ENCODE results near the gene SLC29A3. TPM values are rescaled to one million over a fixed set of nuclear protein-coding genes. Genes with fewer than 3 reads are reported as not detected.
A peak's percentile ranks its signal among the peaks of the same experiment; 100 is the strongest.

SLC29A3 gene
- total RNA-seq, 1 experiment from 2014 or later = 9.2 TPM

- no peak overlapping the region for H3T11ph ChIP-seq (ENCODE audit: low read length)
- no peak overlapping the region for H2BK20ac ChIP-seq (ENCODE audit: low read depth, low read length, poor library complexity, severe bottlenecking)
- H4K8ac ChIP-seq (replicated peaks; ENCODE audit: insufficient read length, low read depth, low read length) = no peak overlapping the region
- Mint-ChIP-seq H3K27ac (peak overlapping the region in 1 of 3 experiments; percentile 59; a peak in 1 of 7 replicates), H3K36me3 (ENCODE audit: insufficient read depth in 1 of 3, low read depth in 3 of 3) (no peaks in the 10 kb centered on the region), H3K9me3 (no peaks in the 10 kb centered on the region; a peak in 1 of 5 replicates), H3K4me1 (peaks cover 22 to 23% of the 10 kb centered on the region in 2 experiments), H3K4me3 (peak overlapping the region; percentile 51 to 56; a peak in 4 of 5 replicates), H3K27me3 (ENCODE audit: low read depth) (peaks cover 26% of the 10 kb centered on the region)
- TF ChIP-seq CTCF (conservative IDR thresholded peaks at IDR 0.05) = no peak
- no peak overlapping the region for H3K4ac ChIP-seq (ENCODE audit: low read depth, low read length)
- no peak overlapping the region for H3K23ac ChIP-seq (ENCODE audit: insufficient read length, low read depth, low read length)
- no peak overlapping the region for H2BK12ac ChIP-seq (ENCODE audit: insufficient read length, low read depth, low read length)
- H2AK5ac ChIP-seq (ENCODE audit: insufficient read length, low read length) = no peak overlapping the region
- H3K56ac ChIP-seq (ENCODE audit: insufficient read length, low read depth, low read length) = no peak overlapping the region
- no peak overlapping the region for H4K91ac ChIP-seq (ENCODE audit: insufficient read length, low read depth, low read length)
- no peaks in the 10 kb centered on the region for H4K20me1 ChIP-seq (ENCODE audit: control insufficient read depth, insufficient read depth, insufficient read length)
- no peak overlapping the region for H2BK120ac ChIP-seq (ENCODE audit: low read depth, low read length, poor library complexity, severe bottlenecking)
- H3K79me1 ChIP-seq (ENCODE audit: insufficient read depth, low read depth, low read length, poor library complexity, severe bottlenecking) = no peaks in the 10 kb centered on the region
- H2BK5ac ChIP-seq (ENCODE audit: insufficient read length, low read length) = no peak overlapping the region
- no peak overlapping the region for H4K5ac ChIP-seq (ENCODE audit: insufficient read length, low read depth, low read length)
- no peaks in the 10 kb centered on the region for H3K9me3 ChIP-seq (ENCODE audit: control insufficient read depth, low read depth, low read length)
- no peak overlapping the region for H3K9ac ChIP-seq (ENCODE audit: extremely low read depth, insufficient read length, low read length)
- H2AFZ ChIP-seq (ENCODE audit: low read length) = peak overlapping the region; percentile 26
- peak overlapping the region; percentile 51; the same call in 1 of the 2 replicates for H3K14ac ChIP-seq (ENCODE audit: insufficient read depth, low read length)
- no peak overlapping the region for H3K27ac ChIP-seq (ENCODE audit: insufficient read length, low read depth, low read length)
- no CpG with 5 or more reads among the region's 11 CpGs for WGBS (ENCODE audit: extremely low coverage, insufficient read length, low lambda C conversion rate)
- DNase-seq = no peak
- peak overlapping the region; percentile 46 for H3K18ac ChIP-seq (ENCODE audit: insufficient read length, low read depth, low read length)
- H3K4me1 ChIP-seq (ENCODE audit: insufficient read depth, low read length) = no peaks in the 10 kb centered on the region
- H2BK15ac ChIP-seq (ENCODE audit: low read depth, low read length) = no peak overlapping the region
- no peaks in the 10 kb centered on the region for H3K79me2 ChIP-seq (ENCODE audit: insufficient read depth, low read length)
- H3K27me3 ChIP-seq (ENCODE audit: insufficient read depth, low read length) = no peaks in the 10 kb centered on the region; the same call in 1 of the 2 replicates
- H3K4me2 ChIP-seq (ENCODE audit: insufficient read depth, insufficient read length, low read length) = peak overlapping the region; percentile 25
- H3K23me2 ChIP-seq (ENCODE audit: insufficient read length, low read depth, low read length, poor library complexity, severe bottlenecking) = peaks cover 6% of the 10 kb centered on the region
Measured at GRCh38 chr10:71314694-71315225, 4.3 kb upstream of the SLC29A3 start.

Data from H9 (cell line).